B cell (primary cell): ENCODE measurements around the gene FSIP1. TPM values are rescaled to one million over a fixed set of nuclear protein-coding genes. Genes with fewer than 3 reads are reported as not detected.

Source experiments
- ATAC-seq: fragments of 200-7000 bp; cut with Tn5 transposase; one replicate; pipeline ENCODE4 v1.10.0; 2021; ENCODE audit warnings: low read depth, mild to moderate bottlenecking, moderate number of reproducible peaks, moderate library complexity
- CTCF ChIA-PET: fragments of 350-600 bp; sonication (Branson Sonifier 250); formaldehyde crosslinking; loops from one replicate; lab custom pipeline; 2021; ENCODE audit warnings: antibody characterized with exemption, inconsistent platforms; lab: Charles Lee
- POLR2A ChIA-PET: fragments of 350-600 bp; sonication (Branson Sonifier 250); formaldehyde crosslinking; loops from one replicate; lab custom pipeline; 2021; ENCODE audit warnings: antibody characterized with exemption; lab: Charles Lee
- DNase-seq: peaks from one replicate; pipeline ENCODE4 v3.0.0; 2013
- H2AFZ ChIP-seq: 2 replicates; pipeline ENCODE4 v1.6.1; 2012; ENCODE audit warnings: mild to moderate bottlenecking, low read depth, low read length; ENCODE audit not compliant: insufficient read depth, poor library complexity, severe bottlenecking
- H3K27ac ChIP-seq, 2 donors: 1 replicate in 1 of 2; 2 replicates in 1 of 2; pipeline ENCODE4 v1.5.1; 2012 to 2013; ENCODE audit warnings: low read length in 2 of 2, mild to moderate bottlenecking in 2 of 2, moderate library complexity in 1 of 2
- H3K27me3 ChIP-seq, 4 experiments: fragments of 200-600 bp in 1 of 4; sonication (generic) in 1 of 4; replicated peaks in 1 of 4; 1 replicate in 2 of 4; 2 replicates in 2 of 4; pipeline versions ENCODE4 v1.6.1 to v1.7.0; 2013 to 2016; ENCODE audit warnings: low read length in 3 of 4, mild to moderate bottlenecking in 2 of 4, mixed read lengths in 1 of 4, moderate library complexity in 1 of 4; ENCODE audit not compliant: insufficient read depth in 4 of 4, control insufficient read depth in 3 of 4; ENCODE audit errors: control extremely low read depth in 1 of 4
- H3K36me3 ChIP-seq, 2 experiments: replicated peaks in 1 of 2; 1 replicate in 1 of 2; 2 replicates in 1 of 2; pipeline versions ENCODE4 v1.6.1 to v1.7.1; 2013; ENCODE audit warnings: low read length in 1 of 2; ENCODE audit not compliant: insufficient read depth in 2 of 2, control insufficient read depth in 1 of 2; ENCODE audit errors: control extremely low read depth in 1 of 2, extremely low read depth in 1 of 2
- H3K4me1 ChIP-seq, 2 donors: fragments of 200-600 bp in 1 of 2; sonication (generic) in 1 of 2; 1 replicate in 1 of 2; 2 replicates in 1 of 2; pipeline versions ENCODE4 v1.5.1 to v1.6.1; 2013 to 2017; ENCODE audit warnings: low read length in 2 of 2; ENCODE audit not compliant: control insufficient read depth in 2 of 2, insufficient read depth in 2 of 2
- H3K4me2 ChIP-seq: replicated peaks from 2 replicates; pipeline ENCODE3; 2012; ENCODE audit warnings: mild to moderate bottlenecking, low read depth, low read length; ENCODE audit not compliant: poor library complexity, severe bottlenecking
- H3K4me3 ChIP-seq, 5 experiments: fragments of 200-600 bp in 1 of 5; sonication (generic) in 1 of 5; 1 replicate in 3 of 5; 2 replicates in 2 of 5; pipeline versions ENCODE4 v1.5.1 to v1.7.0; 2011 to 2016; ENCODE audit warnings: low read length in 4 of 5, mild to moderate bottlenecking in 4 of 5, low read depth in 2 of 5, control low read depth in 1 of 5, moderate library complexity in 1 of 5; ENCODE audit not compliant: insufficient read depth in 1 of 5; ENCODE audit errors: control extremely low read depth in 1 of 5, extremely low read depth in 1 of 5
- H3K79me2 ChIP-seq: fragments of 200-600 bp; sonication (generic); one replicate; pipeline ENCODE4 v1.6.0; 2016; ENCODE audit warnings: low read length; ENCODE audit not compliant: control insufficient read depth, insufficient read depth
- H3K9ac ChIP-seq: fragments of 200-600 bp; sonication (generic); 2 replicates; pipeline ENCODE4 v1.6.1; 2017; ENCODE audit warnings: mild to moderate bottlenecking, low read length, moderate library complexity
- H3K9me3 ChIP-seq, 3 donors: one replicate each; pipeline versions ENCODE4 v1.6.1 to v1.7.1; 2013; ENCODE audit warnings: low read length in 2 of 3; ENCODE audit not compliant: control insufficient read depth in 2 of 3, insufficient read depth in 1 of 3; ENCODE audit errors: control extremely low read depth in 1 of 3
- H4K20me1 ChIP-seq: 2 replicates; pipeline ENCODE4 v1.6.0; 2012; ENCODE audit warnings: mild to moderate bottlenecking, low read length; ENCODE audit not compliant: insufficient read depth, control insufficient read depth, poor library complexity, severe bottlenecking
- H3K27ac Mint-ChIP-seq: one replicate; pipeline ENCODE4 v1.8.0; 2021; ENCODE audit warnings: mixed read lengths
- H3K27me3 Mint-ChIP-seq: one replicate; pipeline ENCODE4 v1.8.0; 2021; ENCODE audit warnings: mixed read lengths
- H3K4me1 Mint-ChIP-seq: one replicate; pipeline ENCODE4 v1.8.0; 2021; ENCODE audit warnings: mixed read lengths
- H3K4me3 Mint-ChIP-seq: one replicate; pipeline ENCODE4 v1.8.0; 2021; ENCODE audit warnings: mixed read lengths
- H3K9me3 Mint-ChIP-seq: one replicate; pipeline ENCODE4 v1.8.0; 2022; ENCODE audit warnings: mixed read lengths; ENCODE audit not compliant: insufficient read depth
- EZH2 ChIP-seq: IDR thresholded peaks from 2 replicates; pipeline ENCODE4 v1.6.1; 2012; ENCODE audit warnings: borderline replicate concordance, low read depth, mild to moderate bottlenecking, moderate library complexity, low read length; ENCODE audit not compliant: insufficient read depth, poor library complexity, severe bottlenecking
- WGBS: methylation state at CpG from one replicate; pipeline ENCODE4 v1.1.5; 2013; ENCODE audit warnings: missing lambda C conversion rate; ENCODE audit not compliant: insufficient coverage; 5-methylcytosine and 5-hydroxymethylcytosine counted together
- intact Hi-C: fragments of 100-400 bp; cut with micrococcal nuclease; formaldehyde crosslinking; loops from one replicate; pipeline ENCODE4 v1.10.0; 2022
- polyA plus RNA-seq: library from polyadenylated mRNA; depleted of rRNA; stranded (reverse); fragments of >200 nt; gene quantifications from 2 replicates; pipeline ENCODE4 v1.2.3, GENCODE V29; 2012
- total RNA-seq, 2 donors: library from RNA; stranded (reverse); fragments of 120-200 nt in 1 of 2; gene quantifications; 1 replicate in 1 of 2; 2 replicates in 1 of 2; pipeline versions ENCODE4 v1.2.3 to v1.2.4, GENCODE V29; 2013 to 2022
- TF ChIP-seq, protein P1 (sequence below): fragments of 200-600 bp; IDR thresholded peaks from one replicate; pipeline ENCODE4 v1.8.0; 2022; ENCODE audit warnings: antibody characterized with exemption, mild to moderate bottlenecking

FSIP1 gene
- total and polyA plus RNA-seq, 2 donors (not counting 1 experiment from before 2014, with no cell fraction given): 0.19 to 0.49 TPM

DNA sequence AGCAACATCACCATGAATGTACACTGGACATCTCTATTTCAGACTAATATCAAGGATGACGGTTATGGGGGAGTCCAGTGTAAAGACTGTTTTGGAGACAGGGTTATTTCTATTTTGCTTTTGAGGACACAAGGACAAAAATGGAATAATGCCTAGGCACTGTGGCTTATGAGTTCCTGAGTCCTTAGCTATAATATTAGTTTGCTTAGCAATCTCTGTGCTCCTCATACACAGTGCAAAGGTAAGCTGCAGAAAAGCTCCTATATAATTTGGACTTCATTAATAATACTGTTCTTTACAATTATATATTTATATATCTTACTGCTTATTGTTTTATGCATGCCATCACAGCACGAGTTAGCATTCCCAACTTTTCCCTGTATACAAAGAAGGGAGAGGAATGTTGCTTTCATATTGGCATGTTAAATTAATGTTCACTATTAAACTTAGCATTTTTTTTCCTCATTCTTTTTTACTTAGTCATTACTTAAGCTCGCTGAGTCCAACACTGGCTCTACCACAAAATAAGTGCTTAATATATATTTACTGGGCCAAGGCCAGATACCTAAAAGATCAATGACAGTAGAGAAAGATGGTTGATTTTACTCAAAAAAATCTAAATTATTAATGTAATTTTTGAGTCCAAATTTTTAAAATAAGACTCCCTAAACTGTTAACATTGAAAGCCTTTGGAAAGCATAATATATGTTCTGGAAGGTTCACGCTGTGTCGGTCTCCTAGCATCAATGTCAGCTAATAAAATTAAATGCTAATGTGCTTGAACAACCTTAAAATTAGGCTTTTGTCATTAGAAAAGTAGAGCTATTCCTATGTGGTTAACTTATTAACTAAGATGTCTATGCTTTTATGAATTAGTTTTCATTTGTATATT lies 187.9 kb downstream of the FSIP1 start:
- Mint-ChIP-seq H3K4me1 (no peaks in the 10 kb centered on the region), H3K4me3 (no peak overlapping the region), H3K27me3 (peaks cover 10% of the 10 kb centered on the region), H3K27ac (no peak overlapping the region), H3K9me3 (no peaks in the 10 kb centered on the region)
- Histone ChIP-seq H3K27ac (no peak overlapping the region), H3K9me3 (no peaks in the 10 kb centered on the region), H3K79me2 (no peaks in the 10 kb centered on the region), H3K4me1 (no peaks in the 10 kb centered on the region), H2AFZ (no peak overlapping the region), H4K20me1 (no peaks in the 10 kb centered on the region), H3K4me3 (no peak overlapping the region), H3K4me2 (no peak overlapping the region), H3K9ac (no peak overlapping the region), H3K27me3 (no peaks in the 10 kb centered on the region), H3K36me3 (no peaks in the 10 kb centered on the region)
- TF ChIP-seq EZH2: no peak
- TF ChIP-seq, protein P1, sequence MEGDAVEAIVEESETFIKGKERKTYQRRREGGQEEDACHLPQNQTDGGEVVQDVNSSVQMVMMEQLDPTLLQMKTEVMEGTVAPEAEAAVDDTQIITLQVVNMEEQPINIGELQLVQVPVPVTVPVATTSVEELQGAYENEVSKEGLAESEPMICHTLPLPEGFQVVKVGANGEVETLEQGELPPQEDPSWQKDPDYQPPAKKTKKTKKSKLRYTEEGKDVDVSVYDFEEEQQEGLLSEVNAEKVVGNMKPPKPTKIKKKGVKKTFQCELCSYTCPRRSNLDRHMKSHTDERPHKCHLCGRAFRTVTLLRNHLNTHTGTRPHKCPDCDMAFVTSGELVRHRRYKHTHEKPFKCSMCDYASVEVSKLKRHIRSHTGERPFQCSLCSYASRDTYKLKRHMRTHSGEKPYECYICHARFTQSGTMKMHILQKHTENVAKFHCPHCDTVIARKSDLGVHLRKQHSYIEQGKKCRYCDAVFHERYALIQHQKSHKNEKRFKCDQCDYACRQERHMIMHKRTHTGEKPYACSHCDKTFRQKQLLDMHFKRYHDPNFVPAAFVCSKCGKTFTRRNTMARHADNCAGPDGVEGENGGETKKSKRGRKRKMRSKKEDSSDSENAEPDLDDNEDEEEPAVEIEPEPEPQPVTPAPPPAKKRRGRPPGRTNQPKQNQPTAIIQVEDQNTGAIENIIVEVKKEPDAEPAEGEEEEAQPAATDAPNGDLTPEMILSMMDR: no peak
- intact Hi-C loops: no loop called here
- no peak for ATAC-seq
- DNase-seq: no peak
- WGBS: no CpG with 5 or more reads among the region's 5 CpGs
- ChIA-PET CTCF (no interaction called here), POLR2A (no interaction called here)
